HG03135 (cell line): ENCODE results near the gene PAWR.
"Not testable (repeated sequence)": the region's sequence is repeated elsewhere in the genome, so short reads cannot be mapped to it uniquely, and the experiment has no call there.

ENCODE experiments used
- ATAC-seq: cut with Tn5 transposase; IDR thresholded peaks from one replicate; pipeline ENCODE4 v1.9.1; 2021; ENCODE audit warnings: mild to moderate bottlenecking, moderate library complexity; ENCODE audit not compliant: unreplicated experiment

Gene PAWR

DNA sequence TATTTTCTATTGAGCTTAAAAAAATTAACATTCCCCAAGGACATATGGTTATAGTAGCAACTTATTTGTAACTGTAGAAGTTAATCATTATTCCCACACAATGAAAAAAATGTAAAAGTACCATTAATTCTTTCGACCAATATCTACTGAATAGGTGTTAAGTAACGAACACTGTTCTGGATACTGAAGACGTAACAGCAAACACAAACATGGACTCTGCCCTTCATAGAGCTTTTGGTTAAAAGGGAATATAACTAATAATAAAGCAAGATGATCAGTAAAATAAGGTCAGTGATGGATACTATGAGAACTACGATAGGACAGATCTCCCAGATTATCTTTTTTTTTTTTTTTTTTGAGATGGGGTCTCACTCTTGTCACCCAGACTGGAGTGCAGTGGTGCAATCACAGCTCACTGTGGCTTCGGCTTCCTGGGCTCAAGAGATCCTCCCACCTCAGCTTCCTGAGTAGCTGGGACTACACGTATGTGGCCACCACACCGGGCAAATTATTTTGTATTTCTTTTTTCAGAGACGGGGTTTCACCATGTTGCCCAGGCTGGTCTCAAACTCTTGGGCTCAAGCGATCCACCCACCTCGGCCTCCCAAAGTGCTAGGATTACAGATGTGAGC, 93.9 kb downstream of the PAWR start:
- ATAC-seq: no peak

DNA sequence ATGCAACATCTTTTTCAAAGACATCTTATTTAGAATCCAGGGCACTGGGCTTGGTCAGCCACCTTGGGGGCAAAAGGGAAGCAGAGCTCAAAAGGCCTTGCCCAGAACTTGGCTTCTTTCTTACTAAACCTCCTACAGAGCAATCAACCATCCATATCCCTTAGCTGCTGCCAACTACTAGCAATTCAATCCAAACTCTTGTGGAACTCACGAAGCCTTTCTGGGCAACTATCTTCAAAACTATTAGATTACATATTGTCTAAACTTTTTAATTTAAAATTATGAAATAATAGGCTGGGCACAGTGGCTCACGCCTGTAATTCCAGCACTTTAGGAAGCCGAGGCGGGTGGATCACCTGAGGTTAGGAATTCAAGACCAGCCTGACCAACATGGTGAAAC, 95.5 kb downstream of the PAWR start:
- ATAC-seq: no peak

- ATAC-seq: no peak
These were observed 97.9 kb downstream of the PAWR start for GRCh38 chr12:79592865-79593264.

- no peak for ATAC-seq
These were observed 98.8 kb downstream of the PAWR start for GRCh38 chr12:79591988-79592387.

DNA sequence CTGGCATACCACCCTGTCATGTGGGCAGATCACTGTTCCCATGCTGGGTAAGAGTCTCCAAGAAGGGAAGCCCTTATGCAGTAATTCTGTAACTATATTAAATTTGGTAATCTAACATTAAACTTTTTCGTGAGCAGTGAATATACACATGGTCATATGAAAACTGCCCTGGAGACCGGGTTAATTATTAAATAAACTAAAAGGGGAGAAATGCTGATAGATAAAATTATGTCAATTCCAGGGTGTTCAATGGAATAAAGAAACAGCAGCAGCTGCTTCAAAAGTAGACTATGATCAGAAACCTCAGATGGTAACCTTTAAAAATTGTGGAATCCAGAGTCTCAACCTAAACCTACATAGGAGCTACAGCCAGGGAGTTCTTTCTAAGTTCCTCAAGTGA, 100.0 kb downstream of the PAWR start:
- no peak for ATAC-seq

GRCh38 chr12:79587368-79587767, 103.4 kb downstream of the PAWR start:
- ATAC-seq: no peak

GRCh38 chr12:79585147-79585546, 105.6 kb downstream of the PAWR start:
- no peak for ATAC-seq

DNA sequence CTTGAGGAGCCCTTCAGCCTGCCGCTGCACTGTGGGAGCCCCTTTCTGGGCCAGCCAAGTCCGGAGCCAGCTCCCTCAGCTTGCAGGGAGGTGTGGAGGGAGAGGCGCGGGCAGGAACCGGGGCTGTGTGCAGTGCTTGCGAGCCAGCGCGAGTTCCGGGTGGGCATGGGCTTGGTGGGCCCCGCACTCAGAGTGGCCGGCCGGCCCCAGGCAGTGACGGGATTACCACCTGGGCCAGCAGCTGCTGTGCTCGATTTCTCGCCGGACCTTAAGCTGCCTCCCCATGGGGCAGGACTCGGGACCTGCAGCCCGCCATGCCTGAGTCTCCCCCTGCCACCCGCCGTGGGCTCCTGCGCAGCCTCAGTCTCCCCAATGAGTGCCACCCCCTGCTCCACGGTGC, 116.9 kb downstream of the PAWR start:
- ATAC-seq: no peak

DNA sequence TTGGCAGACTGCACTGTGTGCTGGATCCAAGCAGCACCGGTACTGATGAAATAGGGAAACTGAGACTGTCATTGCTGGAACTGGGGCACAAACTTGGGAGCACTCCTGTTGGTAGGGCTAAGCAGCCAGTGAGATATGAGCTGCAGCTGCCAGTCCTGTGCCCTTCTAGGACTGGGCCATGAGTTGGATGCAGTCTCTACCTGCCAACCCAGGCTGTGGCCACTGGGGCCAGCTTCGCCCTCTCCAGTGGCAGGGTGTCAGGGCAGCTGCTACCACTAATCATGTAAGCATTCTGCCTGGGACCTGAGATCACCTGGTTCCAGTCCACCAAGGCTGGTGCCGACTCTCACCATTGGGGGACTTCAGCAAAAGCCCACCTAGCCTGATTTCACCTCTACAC, 121.1 kb downstream of the PAWR start:
- ATAC-seq: no peak

DNA sequence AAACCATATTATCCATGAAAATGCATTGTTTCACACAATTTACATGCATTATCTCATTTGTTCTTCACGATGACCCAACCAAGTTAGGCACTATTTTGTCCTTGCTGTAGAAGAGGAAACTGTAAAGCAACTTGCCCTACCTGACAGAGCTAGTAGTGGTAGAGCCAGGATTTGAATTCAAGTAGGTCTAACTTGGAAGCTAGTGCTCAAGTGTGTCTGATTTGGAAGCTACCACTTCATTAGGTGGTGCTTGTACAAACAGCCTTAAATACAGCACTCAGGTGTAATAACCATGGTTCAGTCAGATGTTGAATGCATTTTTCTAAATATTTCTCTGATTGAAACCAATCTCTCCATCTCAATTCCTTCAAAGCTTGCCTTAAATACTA, 123.6 kb downstream of the PAWR start:
- no peak for ATAC-seq

DNA sequence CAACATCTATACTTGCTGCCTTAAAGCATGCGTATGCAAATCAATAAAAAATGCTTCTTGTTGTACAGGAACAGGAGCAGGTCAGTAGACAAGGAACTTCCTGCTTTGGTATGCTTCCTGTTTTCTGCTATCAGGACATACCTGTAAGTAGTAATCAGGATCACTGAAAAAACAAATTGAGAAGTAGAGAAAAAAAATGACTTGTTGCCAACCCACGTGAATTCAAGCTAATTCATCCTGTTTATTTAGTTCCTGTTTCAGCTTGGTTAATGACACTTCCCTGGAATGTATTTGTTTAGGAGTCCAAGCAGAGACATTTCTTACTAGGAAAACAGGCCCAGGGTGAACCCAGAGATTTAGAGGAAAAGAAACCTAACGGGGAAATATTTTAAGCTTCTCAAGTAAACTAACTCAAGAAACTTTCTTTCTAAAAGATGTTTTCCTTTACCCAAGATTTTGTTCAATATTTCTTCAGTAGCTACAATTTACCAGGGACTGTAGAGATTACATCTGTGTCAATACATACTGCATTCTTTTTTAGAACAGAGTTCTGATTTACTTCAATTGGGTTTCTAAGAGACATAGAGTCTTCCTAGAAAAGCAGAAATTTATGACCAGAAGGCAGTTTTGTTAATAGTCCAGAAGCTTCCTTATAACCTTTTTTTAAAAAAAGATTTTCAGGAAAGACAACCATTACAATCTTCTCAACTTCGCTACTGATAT, 124.2 kb downstream of the PAWR start:
- ATAC-seq: no peak

GRCh38 chr12:79564727-79565350, 125.9 kb downstream of the PAWR start:
- not testable (repeated sequence) for ATAC-seq

GRCh38 chr12:79563021-79563740, 127.6 kb downstream of the PAWR start:
- ATAC-seq: no peak

GRCh38 chr12:79561401-79562132, 129.2 kb downstream of the PAWR start:
- ATAC-seq: no peak

DNA sequence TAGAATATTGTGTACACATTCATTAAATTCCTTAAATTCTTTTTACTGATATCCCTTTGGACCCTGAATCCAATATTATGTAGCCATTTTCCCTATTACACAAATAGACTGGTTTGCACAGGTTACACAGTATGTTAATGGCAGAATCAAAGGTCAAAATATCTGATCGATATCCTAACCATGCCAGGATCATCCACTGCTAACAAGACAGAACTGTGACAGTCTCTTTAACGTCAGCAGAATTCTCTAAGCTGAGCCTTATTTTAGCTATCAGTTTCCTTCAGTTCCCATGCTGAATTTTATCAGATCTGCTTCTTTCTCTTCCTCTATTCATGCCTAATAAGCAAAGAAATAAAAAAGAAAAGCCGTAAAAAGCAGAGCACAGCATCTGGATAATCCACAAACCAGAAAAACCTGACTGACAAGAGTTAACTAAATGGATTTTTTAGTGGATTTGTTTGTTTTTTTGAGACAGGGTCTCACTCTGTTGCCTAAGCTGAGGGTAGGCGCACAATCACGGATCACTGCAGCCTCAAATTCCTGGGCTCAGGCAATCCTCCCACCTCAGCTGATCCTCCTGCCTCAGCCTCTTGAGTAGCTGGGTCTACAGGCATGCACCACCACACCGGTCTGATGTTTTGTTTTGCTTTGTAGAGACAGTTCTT, 130.4 kb downstream of the PAWR start:
- no peak for ATAC-seq

GRCh38 chr12:79559591-79559990, 131.2 kb downstream of the PAWR start:
- ATAC-seq: no peak

DNA sequence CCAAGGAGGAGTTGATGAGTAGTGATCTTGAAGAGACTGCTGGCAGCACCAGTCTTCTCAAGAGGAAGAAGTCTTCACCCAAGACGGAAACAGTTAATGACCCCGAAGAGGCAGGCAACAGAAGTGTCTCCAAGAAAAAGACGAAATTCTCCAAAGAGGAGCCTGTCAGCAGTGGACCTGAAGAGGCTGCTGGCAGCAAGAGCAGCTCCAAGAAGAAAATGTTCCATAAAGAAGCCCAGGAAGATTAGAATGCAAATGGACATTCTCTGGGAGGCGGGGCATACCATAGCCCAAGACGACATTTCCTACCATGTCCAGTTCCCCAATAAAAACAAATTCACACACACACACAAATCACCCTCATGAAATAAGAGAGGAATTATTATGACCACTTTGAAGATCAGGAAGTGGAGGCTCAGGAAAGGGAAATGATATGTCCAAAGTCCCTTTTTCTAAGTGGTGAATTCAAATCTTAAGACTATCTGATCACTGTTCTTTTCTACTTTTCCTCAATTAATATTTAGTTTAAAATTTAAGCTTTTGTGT, 131.8 kb downstream of the PAWR start:
- no peak for ATAC-seq

GRCh38 chr12:79557690-79558315, 133.0 kb downstream of the PAWR start:
- ATAC-seq: no peak

- ATAC-seq: no peak
These were observed 135.5 kb downstream of the PAWR start for GRCh38 chr12:79555028-79555925.
